Muscle of leg (tissue), 11 donors: ENCODE results near the gene MMP7. TPM values are rescaled to one million over a fixed set of nuclear protein-coding genes. Genes with fewer than 3 reads are reported as not detected.

Experiments used
- DNase-seq: peaks from one replicate; pipeline ENCODE4 v3.0.0; 2013
- H3K27ac ChIP-seq: one replicate; pipeline ENCODE4 v1.5.1; 2013; ENCODE audit warnings: mild to moderate bottlenecking, low read length, control low read depth
- H3K27me3 ChIP-seq: one replicate; pipeline ENCODE4 v1.6.1; 2013; ENCODE audit warnings: low read length; ENCODE audit not compliant: control insufficient read depth, insufficient read depth
- H3K36me3 ChIP-seq: one replicate; pipeline ENCODE4 v1.6.1; 2013; ENCODE audit warnings: low read length; ENCODE audit not compliant: control insufficient read depth, insufficient read depth
- H3K4me1 ChIP-seq: one replicate; pipeline ENCODE4 v1.6.1; 2013; ENCODE audit warnings: low read length; ENCODE audit not compliant: control insufficient read depth, insufficient read depth
- H3K4me3 ChIP-seq: one replicate; pipeline ENCODE4 v1.5.1; 2013; ENCODE audit warnings: low read length, control low read depth
- H3K9me3 ChIP-seq: replicated peaks from 2 replicates; pipeline ENCODE4 v1.6.1; 2013; ENCODE audit warnings: low read depth, low read length; ENCODE audit not compliant: control insufficient read depth
- WGBS: methylation state at CpG from one replicate; pipeline ENCODE4 v1.1.5; 2013; ENCODE audit warnings: missing lambda C conversion rate; ENCODE audit not compliant: insufficient coverage; 5-methylcytosine and 5-hydroxymethylcytosine counted together
- polyA plus RNA-seq, 8 donors: library from polyadenylated mRNA; unstranded; fragments of 120-200 nt; gene quantifications; one replicate each; pipeline versions ENCODE4 v1.2.1 to v1.2.3, GENCODE V29; 2013; ENCODE audit warnings: inconsistent platforms in 1 of 8, low replicate concordance in 1 of 8; ENCODE audit not compliant: insufficient read length in 8 of 8, insufficient read depth in 1 of 8
- total RNA-seq: library from RNA; stranded (reverse); fragments of 120-200 nt; gene quantifications from one replicate; pipeline ENCODE4 v1.2.4, GENCODE V29; 2013

MMP7 gene
- total and polyA plus RNA-seq, 9 donors = not detected

DNA sequence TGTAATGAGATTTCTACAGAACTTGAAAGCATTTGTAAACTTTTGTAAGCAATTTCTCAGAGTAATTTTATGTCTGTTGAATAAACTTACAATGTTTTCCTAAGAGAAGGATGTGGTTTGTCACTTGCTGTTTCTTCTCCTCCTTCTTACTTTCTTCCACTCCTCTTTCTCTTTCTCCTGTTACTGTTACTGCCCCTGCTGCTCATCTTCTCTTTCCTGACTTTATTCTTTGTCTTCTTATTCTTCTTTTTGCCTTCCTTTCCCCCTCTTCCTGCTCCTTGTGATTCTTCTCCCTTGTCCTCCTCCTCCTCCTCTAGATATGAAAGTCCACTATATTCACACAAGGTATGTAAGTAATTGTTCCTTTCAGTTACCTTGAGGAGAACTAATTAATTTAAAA is 31.1 kb upstream of the MMP7 start:
- Histone ChIP-seq H3K27ac (no peak overlapping the region), H3K9me3 (no peaks in the 10 kb centered on the region), H3K4me3 (no peak overlapping the region)

DNA sequence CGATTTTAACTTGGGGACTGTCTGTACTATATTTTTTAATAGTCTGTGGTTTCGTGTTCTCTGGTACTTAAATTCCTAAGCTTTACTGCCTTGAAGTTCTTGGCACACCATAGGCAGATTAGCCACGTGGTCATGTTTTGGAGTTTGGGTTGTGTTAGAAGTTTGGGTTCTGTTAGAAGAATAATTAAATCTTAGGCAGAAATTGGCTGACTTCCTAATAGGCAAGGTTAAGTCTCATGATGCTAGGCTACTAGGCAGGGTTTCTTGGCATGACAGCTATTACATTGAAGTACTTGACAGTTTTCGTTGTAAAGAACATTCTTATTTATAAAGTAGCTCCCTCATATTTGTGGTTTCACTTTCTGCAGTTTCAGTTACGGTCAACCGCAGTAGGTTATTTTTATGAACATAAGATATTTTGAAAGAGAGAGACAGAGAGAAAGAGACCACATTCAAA is 30.0 kb upstream of the MMP7 start:
- DNase-seq = peak; percentile 25
- Histone ChIP-seq H3K4me1 (no peaks in the 10 kb centered on the region), H3K27ac (peak overlapping the region; percentile 14), H3K9me3 (no peaks in the 10 kb centered on the region), H3K36me3 (no peaks in the 10 kb centered on the region), H3K27me3 (no peaks in the 10 kb centered on the region), H3K4me3 (peak overlapping the region; percentile 3)
- 30% methylated on average over 1 of the region's 6 CpGs for WGBS

More for the DNA sequence above, 31.1 kb upstream of the MMP7 start:
- Histone ChIP-seq H3K4me1 (no peaks in the 10 kb centered on the region), H3K27me3 (no peaks in the 10 kb centered on the region), H3K36me3 (no peaks in the 10 kb centered on the region)
- DNase-seq = no peak

DNA sequence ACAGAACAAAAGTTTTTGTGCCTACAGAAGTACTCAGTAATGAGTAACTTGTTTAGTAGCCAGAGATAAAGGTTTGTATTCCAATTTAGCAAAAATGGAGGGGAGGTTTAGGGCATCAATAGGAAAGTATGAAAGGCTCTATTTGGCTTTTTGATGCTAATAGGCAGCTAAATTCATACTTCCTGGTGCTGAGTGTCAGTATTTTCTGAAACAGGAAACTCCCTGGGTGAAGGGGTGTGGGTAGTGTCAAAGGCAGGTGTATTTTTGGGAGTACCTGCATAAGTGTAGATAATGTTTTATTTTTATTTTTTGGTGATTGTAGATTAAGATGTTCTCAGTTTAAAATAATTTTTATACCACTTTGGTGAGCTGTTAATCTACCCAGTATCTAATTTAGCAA is 29.3 kb upstream of the MMP7 start:
- Histone ChIP-seq H3K27ac (no peak overlapping the region), H3K9me3 (no peaks in the 10 kb centered on the region), H3K4me3 (no peak overlapping the region), H3K4me1 (no peaks in the 10 kb centered on the region), H3K36me3 (no peaks in the 10 kb centered on the region), H3K27me3 (no peaks in the 10 kb centered on the region)
- no peak for DNase-seq

DNA sequence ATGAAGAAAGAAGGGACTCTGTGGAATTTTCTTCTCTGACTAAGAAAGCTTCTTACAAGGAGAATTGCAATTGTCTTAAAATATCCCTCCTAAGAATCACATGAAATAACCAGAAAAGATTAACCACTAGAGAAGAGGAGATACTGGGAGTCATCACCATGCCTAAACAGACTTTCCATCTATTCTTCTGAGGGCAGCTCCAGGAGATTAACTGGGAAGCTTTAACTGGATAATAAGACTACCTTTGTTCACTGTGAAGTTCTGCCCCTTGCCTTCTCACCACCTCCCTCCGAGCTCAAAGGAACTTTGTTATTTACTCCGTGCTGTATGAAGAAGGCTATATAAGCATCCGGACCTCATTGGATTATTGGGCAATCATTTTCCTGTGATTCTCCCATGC is 24.5 kb upstream of the MMP7 start:
- WGBS = 100% methylated on average over 2 of the region's 3 CpGs
- no peak overlapping the region for H3K4me3 ChIP-seq
- no peaks in the 10 kb centered on the region for H3K36me3 ChIP-seq
- H3K4me1 ChIP-seq = no peaks in the 10 kb centered on the region
- H3K9me3 ChIP-seq = no peaks in the 10 kb centered on the region
- H3K27ac ChIP-seq = no peak overlapping the region
- DNase-seq = no peak
- no peaks in the 10 kb centered on the region for H3K27me3 ChIP-seq

DNA sequence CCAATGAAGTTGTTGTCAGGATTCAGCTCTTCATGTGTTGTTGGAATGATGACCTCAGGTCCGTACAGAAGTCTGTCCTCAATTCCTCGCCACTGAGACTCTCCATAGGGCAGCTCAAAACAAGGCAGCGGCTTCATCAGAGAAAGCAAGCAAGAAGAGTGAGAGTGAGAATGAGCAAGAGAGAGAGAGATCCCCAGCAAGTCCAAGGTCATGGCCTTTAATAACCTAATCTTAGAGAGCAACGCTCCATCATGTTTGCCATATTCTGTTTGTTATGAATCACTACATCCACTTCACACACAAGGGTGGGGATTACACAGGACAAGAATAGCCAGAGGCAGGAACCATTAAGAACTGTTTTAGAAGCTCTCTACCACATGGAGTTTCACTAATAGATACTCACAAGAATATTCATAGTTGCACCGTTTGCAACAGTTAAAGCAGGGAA is 23.3 kb upstream of the MMP7 start:
- H3K27me3 ChIP-seq = no peaks in the 10 kb centered on the region
- WGBS = 100% methylated on average over 1 of the region's 5 CpGs
- no peak overlapping the region for H3K27ac ChIP-seq
- H3K4me1 ChIP-seq = no peaks in the 10 kb centered on the region
- H3K9me3 ChIP-seq = no peaks in the 10 kb centered on the region
- H3K4me3 ChIP-seq = no peak overlapping the region
- H3K36me3 ChIP-seq = no peaks in the 10 kb centered on the region
- no peak for DNase-seq

DNA sequence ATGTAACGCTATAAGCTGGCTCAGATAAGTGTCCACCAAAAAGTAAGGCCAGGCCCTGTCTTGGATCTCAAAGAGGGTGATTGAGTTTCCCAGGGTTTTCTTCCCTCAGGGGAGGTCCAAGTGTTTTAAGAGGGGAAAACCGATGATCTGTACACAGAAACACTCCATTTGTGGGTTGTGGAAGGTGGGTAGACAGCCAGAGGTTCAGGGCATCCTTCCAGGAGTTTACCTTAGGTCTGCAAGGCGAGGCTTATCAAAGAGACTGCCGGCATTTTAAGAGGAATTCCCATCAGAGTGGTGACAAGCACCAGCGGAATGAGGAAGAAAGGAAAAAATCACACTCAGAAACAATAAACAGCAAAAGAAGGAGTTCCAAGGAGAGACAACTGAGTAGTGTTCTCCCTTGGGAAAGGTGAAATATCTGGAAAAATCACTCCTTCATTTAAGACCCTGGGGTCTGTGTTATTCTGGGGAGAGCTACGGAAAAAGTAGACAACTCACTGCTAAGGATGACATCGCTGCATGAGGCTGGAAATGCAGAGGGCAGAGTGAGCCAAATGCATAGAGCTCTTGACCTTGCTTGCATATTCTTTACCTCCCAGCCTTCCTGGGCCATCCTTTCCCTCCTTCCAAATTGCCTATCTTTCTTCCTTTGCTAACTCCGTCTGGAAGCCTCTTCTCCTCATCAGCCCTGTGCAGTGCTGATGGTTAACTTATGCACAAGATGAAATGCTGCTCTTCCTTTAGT is 22.1 kb upstream of the MMP7 start:
- no peaks in the 10 kb centered on the region for H3K9me3 ChIP-seq
- H3K4me3 ChIP-seq = no peak overlapping the region
- 56% methylated on average over 1 of the region's 8 CpGs for WGBS
- H3K36me3 ChIP-seq = no peaks in the 10 kb centered on the region
- DNase-seq = no peak
- no peak overlapping the region for H3K27ac ChIP-seq
- no peaks in the 10 kb centered on the region for H3K4me1 ChIP-seq
- no peaks in the 10 kb centered on the region for H3K27me3 ChIP-seq

DNA sequence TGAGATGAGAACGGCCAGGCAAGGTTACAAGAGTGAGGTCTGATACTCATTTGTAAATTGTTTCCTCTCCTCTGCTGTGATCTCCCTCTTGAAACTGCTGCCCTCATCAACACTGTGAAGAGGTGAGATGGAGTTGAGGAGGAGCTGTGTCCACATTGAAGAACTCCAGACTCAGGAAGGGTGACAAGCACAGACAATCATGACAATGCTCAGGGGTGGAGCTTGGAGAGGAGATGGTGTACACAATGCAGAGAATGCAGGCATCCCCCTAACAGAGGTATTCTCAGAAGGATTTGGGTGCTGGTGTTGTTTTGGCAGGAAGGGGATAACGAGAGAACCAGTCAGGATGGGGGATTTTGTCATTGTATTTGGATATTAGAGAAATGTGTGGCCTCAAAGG is 21.5 kb upstream of the MMP7 start:
- Histone ChIP-seq H3K4me1 (no peaks in the 10 kb centered on the region), H3K9me3 (no peaks in the 10 kb centered on the region), H3K36me3 (no peaks in the 10 kb centered on the region), H3K27ac (no peak overlapping the region), H3K27me3 (no peaks in the 10 kb centered on the region), H3K4me3 (no peak overlapping the region)
- DNase-seq = no peak
- 46% methylated on average over 1 of the region's 2 CpGs for WGBS

DNA sequence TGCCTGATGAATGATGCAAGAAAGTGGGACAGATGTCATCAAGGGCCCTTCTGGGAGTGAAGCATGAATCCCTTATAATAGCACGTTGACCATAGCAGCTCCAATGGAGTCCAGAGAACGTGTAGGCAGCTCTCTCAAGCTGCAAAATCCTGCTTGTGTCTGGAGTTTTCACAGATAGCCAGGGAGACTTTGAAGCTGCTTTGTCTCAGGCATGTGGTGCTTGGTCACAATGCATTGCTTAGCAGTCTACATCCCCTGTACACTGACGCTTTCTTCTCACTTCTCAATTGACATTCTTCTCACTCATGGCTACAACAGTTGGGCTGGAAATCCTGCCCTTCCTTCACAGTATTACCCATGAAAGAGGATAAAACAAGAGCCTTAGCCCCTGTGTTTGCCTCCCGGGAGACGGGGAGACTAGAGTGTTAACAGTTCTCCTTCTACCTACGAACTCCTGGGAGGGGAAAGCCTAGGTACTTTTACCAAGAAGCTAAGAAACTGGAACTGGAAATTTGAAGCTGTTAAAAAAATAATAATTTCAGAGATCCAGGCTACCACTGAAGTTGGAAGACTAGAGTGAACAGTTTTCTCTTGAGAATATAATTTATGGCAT is 20.7 kb upstream of the MMP7 start:
- Histone ChIP-seq H3K27ac (no peak overlapping the region), H3K27me3 (no peaks in the 10 kb centered on the region), H3K9me3 (no peaks in the 10 kb centered on the region), H3K4me3 (no peak overlapping the region), H3K36me3 (no peaks in the 10 kb centered on the region), H3K4me1 (no peaks in the 10 kb centered on the region)
- WGBS = 17% methylated on average over 3 of the region's 6 CpGs
- no peak for DNase-seq

DNA sequence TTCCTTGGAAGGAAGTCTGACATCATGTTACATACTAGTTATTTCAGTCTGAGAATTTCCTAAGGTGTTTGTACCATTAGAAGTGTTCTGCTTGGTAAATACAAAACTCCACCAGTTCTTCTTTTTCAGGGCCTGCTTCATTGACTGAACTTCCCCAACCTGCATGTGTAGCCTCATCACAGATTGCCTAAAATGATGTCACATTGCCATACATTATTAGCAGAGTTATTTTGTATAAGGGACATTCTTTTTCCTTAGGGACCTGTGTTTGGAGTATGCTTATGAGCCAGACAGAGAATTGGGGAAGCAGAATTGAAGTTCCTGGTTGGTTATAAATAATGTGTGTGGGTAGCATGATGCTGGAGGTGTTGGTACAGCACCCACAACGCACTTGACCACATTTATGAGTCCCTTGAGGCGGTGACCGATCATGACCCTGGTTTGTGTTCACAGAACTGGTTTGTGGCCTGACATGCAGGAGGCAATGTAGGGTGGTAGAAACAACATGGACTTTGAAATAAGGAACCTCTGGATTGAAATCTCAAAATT is 16.4 kb upstream of the MMP7 start:
- no peak for DNase-seq
- no peaks in the 10 kb centered on the region for H3K27me3 ChIP-seq
- H3K27ac ChIP-seq = no peak overlapping the region
- no peak overlapping the region for H3K4me3 ChIP-seq
- H3K36me3 ChIP-seq = no peaks in the 10 kb centered on the region
- no CpG with 5 or more reads among the region's 3 CpGs for WGBS
- no peaks in the 10 kb centered on the region for H3K4me1 ChIP-seq
- no peaks in the 10 kb centered on the region for H3K9me3 ChIP-seq

DNA sequence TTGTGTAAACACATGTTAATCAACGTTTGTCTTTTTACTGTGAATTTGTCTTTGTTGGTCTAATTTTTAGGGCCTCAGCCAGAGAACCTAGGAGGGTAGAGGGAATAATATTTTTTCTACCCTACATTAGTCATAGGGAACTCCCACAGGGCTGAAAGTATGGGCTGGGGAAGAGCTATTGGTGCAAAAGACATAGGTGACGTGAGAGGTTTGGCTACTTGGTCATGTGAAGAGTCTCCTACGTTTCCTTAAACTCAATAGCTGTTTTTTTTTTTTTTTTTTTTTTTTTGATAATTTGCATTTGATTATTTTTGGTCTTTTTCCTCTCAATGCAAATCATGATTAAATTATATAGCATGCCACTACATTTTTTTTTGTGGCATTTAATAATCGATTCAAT is 15.9 kb upstream of the MMP7 start:
- DNase-seq = no peak
- Histone ChIP-seq H3K27me3 (no peaks in the 10 kb centered on the region), H3K36me3 (no peaks in the 10 kb centered on the region), H3K4me1 (no peaks in the 10 kb centered on the region), H3K27ac (no peak overlapping the region), H3K4me3 (no peak overlapping the region), H3K9me3 (no peaks in the 10 kb centered on the region)
- WGBS = no CpG with 5 or more reads among the region's 4 CpGs
